ENCODE data around the gene KRTCAP3. TPM values are rescaled to one million over a fixed set of nuclear protein-coding genes. Genes with fewer than 3 reads are reported as not detected.
A peak's percentile ranks its signal among the peaks of the same experiment; 100 is the strongest.

The KRTCAP3 gene
- total RNA-seq, 4 donors from 2014 or later: 7.4 to 109 (median 73.9) TPM

DNA sequence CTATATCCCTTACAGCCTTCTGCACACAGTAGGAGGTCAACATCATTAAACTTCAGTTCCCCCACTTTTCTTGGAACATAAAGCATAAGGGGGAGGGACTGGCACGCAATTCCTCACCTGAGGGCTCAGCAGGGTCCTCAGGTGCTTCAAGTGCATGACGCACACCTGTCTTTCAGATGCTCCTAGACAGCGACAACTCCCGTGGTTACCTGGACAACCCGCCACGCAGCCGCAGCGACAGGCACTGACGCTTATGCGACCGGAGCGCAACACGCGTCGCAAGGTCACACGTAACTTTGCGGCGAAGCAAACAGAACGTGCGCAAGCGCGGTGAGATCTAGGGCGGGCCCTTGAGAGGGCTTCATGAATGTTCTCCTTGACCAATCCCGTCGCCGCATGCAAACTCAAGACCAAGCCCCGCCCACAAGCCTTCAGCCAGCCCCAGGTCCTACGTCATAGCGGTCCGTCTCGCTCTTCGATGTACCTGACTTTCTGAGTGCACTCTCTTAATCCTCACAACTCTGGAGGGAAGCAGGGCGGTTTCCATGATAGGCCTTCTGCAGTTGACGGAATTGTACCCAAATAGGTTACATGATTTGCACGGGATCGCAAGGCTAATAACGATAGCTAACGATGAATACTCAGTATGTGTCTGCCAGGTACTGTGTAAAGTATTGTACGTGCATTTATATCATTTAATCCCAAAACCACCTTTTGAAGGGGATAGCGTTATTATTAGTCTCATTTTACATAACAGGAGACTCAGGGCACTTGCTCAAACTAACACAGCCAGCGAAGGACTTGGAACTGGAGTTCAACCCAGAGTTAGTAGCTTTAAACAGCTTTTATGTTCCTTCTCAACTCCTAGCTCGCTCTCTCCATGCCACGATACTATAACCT is 47.6 kb downstream of the KRTCAP3 start, which contains the start of gene IFT172:
Gene IFT172 (minus strand): TSS at position 246 of the 900 bp plus-strand sequence. CDS start 90 bp downstream, at position 156.
- H3K9me3 ChIP-seq: no peaks in the 10 kb centered on the region
- H3K4me3 ChIP-seq: peak within 1 kb of the TSS; percentile 42 to 54 (median 52)
- DNase-seq: peak; percentile 99 to 100 (median 100)
- TF ChIP-seq, protein P1, sequence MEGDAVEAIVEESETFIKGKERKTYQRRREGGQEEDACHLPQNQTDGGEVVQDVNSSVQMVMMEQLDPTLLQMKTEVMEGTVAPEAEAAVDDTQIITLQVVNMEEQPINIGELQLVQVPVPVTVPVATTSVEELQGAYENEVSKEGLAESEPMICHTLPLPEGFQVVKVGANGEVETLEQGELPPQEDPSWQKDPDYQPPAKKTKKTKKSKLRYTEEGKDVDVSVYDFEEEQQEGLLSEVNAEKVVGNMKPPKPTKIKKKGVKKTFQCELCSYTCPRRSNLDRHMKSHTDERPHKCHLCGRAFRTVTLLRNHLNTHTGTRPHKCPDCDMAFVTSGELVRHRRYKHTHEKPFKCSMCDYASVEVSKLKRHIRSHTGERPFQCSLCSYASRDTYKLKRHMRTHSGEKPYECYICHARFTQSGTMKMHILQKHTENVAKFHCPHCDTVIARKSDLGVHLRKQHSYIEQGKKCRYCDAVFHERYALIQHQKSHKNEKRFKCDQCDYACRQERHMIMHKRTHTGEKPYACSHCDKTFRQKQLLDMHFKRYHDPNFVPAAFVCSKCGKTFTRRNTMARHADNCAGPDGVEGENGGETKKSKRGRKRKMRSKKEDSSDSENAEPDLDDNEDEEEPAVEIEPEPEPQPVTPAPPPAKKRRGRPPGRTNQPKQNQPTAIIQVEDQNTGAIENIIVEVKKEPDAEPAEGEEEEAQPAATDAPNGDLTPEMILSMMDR (IDR thresholded peaks at IDR 0.05): no peak
- peak in 1 of 2 donors; percentile 71 for TF ChIP-seq POLR2A (IDR thresholded peaks at IDR 0.05)
- H3K27me3 ChIP-seq: no peaks in the 10 kb centered on the region
- H3K27ac ChIP-seq: peak within 1 kb of the TSS; percentile 64 to 80 (median 66)
- peaks cover 0 to 14% (median 10%) of the 10 kb centered on the region in 4 donors for H3K4me1 ChIP-seq
- no peaks in the 10 kb centered on the region for H3K36me3 ChIP-seq

DNA sequence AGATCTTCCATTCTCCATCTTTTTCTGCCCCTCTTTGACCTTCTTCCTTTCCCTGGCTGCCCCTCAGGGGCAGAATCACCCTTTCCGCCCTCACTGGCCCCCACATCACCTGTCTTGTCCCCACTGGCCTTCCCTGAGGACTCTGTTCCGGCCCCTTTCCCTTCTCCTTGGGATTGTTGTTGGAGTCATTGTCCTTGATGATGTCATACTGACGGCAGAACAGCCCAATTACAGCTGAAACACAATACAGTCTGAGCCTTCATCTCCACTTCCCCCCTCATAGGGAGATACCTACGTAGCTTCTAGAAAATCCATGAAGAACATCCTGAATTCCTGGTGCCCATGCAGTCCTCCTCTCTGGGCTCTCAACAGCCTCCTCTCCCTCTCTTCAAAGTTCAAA is 50.4 kb downstream of the KRTCAP3 start:
- TF ChIP-seq POLR2A (IDR thresholded peaks at IDR 0.05): no peak
- TF ChIP-seq, protein P1 (IDR thresholded peaks at IDR 0.05): no peak
- Histone ChIP-seq H3K4me1 (peaks cover 3 to 20% (median 10%) of the 10 kb centered on the region in 4 donors), H3K27me3 (peaks cover 0 to 4% of the 10 kb centered on the region in 2 donors), H3K27ac (no peak overlapping the region), H3K9me3 (no peaks in the 10 kb centered on the region), H3K36me3 (no peaks in the 10 kb centered on the region), H3K4me3 (no peak overlapping the region)
- DNase-seq: no peak

DNA sequence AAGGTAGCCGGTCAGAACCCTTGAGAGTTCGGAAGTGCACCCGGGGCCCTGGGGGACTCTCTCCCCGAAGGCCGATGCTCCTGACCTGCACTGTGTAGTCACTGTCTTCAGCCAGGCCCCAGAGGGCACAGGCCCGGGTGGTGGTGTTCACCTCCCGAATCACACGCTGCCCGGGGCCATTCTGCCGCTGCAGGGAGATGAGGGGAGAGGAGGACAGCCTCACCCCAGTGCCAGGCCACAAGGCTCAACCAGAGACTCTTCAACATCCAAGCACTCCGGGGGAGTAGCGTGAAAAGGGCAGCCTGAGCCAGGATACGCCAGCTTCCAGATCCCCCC is 51.7 kb downstream of the KRTCAP3 start:
- DNase-seq: no peak
- no peak for TF ChIP-seq POLR2A (IDR thresholded peaks at IDR 0.05)
- TF ChIP-seq, protein P1 (IDR thresholded peaks at IDR 0.05): no peak
- H3K9me3 ChIP-seq: no peaks in the 10 kb centered on the region
- no peak overlapping the region for H3K4me3 ChIP-seq
- no peaks in the 10 kb centered on the region for H3K36me3 ChIP-seq
- peak overlapping the region in 1 of 4 donors; percentile 2 for H3K27ac ChIP-seq
- peaks cover 3 to 16% (median 9%) of the 10 kb centered on the region in 4 donors for H3K4me1 ChIP-seq
- H3K27me3 ChIP-seq: peaks cover 0 to 4% of the 10 kb centered on the region in 2 donors

Small RNA genes within 50 kb of the gene (small RNA-seq; reads per million reads assigned to genes)
- 0 reads per million in 2 donors for gene RNU6-986P

Other genes starting within 250 kb of the KRTCAP3 start
- gene ATRAID, start 230.3 kb upstream of the KRTCAP3 start, total RNA-seq: 100 to 1,000 TPM in 2 of 4 donors, 10 to 100 TPM in 2; 88.3 to 121 (median 101) TPM
- gene SLC5A6, start 230.1 kb upstream of the KRTCAP3 start, total RNA-seq: 10 to 100 TPM; 42.3 to 78.4 (median 65.8) TPM
- 10 to 100 TPM; 21.2 to 42.9 (median 36.7) TPM for gene CAD, start 225.0 kb upstream of the KRTCAP3 start, total RNA-seq
- gene SLC30A3, start 179.3 kb upstream of the KRTCAP3 start, total RNA-seq: under 1 TPM in 1 of 4 donors, not detected in 3; 0.35 TPM
- gene DNAJC5G, start 166.9 kb upstream of the KRTCAP3 start, total RNA-seq: 1 to 10 TPM in 1 of 4 donors, not detected in 3; 4.3 TPM
- gene TRIM54, start 160.0 kb upstream of the KRTCAP3 start, total RNA-seq: under 1 TPM in 1 of 4 donors, not detected in 3; 0.54 TPM
- gene UCN, start 133.9 kb upstream of the KRTCAP3 start, total RNA-seq: 1 to 10 TPM in 2 of 4 donors, not detected in 2; 2.3 to 5.2 TPM
- 10 to 100 TPM; 41.5 to 62.3 (median 51.6) TPM for gene MPV17, start 119.3 kb upstream of the KRTCAP3 start, total RNA-seq
- gene GTF3C2, start 85.6 kb upstream of the KRTCAP3 start, total RNA-seq: 100 to 1,000 TPM in 1 of 4 donors, 10 to 100 TPM in 3; 59.0 to 111 (median 74.6) TPM
- gene EIF2B4, start 72.0 kb upstream of the KRTCAP3 start, total RNA-seq: 10 to 100 TPM; 19.8 to 47.0 (median 33.7) TPM
- 10 to 100 TPM; 75.1 to 88.2 (median 77.1) TPM for gene SNX17, start 71.8 kb upstream of the KRTCAP3 start, total RNA-seq
- gene ZNF513, start 61.6 kb upstream of the KRTCAP3 start, total RNA-seq: 10 to 100 TPM; 15.7 to 31.1 (median 24.7) TPM
- 10 to 100 TPM; 36.1 to 77.6 (median 45.5) TPM for gene PPM1G, start 32.8 kb upstream of the KRTCAP3 start, total RNA-seq
- 10 to 100 TPM; 51.3 to 75.9 (median 63.6) TPM for gene NRBP1, start 13.8 kb upstream of the KRTCAP3 start, total RNA-seq
- 10 to 100 TPM; 38.8 to 86.5 (median 65.3) TPM for gene IFT172, start 47.4 kb downstream of the KRTCAP3 start, total RNA-seq
- gene FNDC4, start 52.8 kb downstream of the KRTCAP3 start, total RNA-seq: 1 to 10 TPM in 2 of 4 donors, not detected in 2; 2.0 to 3.2 TPM
- gene GCKR, start 54.5 kb downstream of the KRTCAP3 start, total RNA-seq: under 1 TPM in 2 of 4 donors, not detected in 2; 0.53 to 0.94 TPM
- 100 to 1,000 TPM in 1 of 4 donors, 10 to 100 TPM in 3; 29.1 to 115 (median 37.1) TPM for gene ZNF512, start 140.7 kb downstream of the KRTCAP3 start, total RNA-seq
- gene CCDC121, start 186.6 kb downstream of the KRTCAP3 start, total RNA-seq: 10 to 100 TPM in 1 of 4 donors, 1 to 10 TPM in 3; 1.8 to 11.6 (median 2.5) TPM
- 10 to 100 TPM; 12.3 to 27.7 (median 19.7) TPM for gene GPN1, start 186.7 kb downstream of the KRTCAP3 start, total RNA-seq
- gene SUPT7L, start 221.2 kb downstream of the KRTCAP3 start, total RNA-seq: 10 to 100 TPM; 28.2 to 46.2 (median 40.2) TPM
- gene SLC4A1AP, start 221.5 kb downstream of the KRTCAP3 start, total RNA-seq: 10 to 100 TPM; 18.6 to 47.0 (median 21.9) TPM

Measured in Peyer's patch (tissue), 4 donors.